ENCODE data around the gene MACROH2A1.

DNA sequence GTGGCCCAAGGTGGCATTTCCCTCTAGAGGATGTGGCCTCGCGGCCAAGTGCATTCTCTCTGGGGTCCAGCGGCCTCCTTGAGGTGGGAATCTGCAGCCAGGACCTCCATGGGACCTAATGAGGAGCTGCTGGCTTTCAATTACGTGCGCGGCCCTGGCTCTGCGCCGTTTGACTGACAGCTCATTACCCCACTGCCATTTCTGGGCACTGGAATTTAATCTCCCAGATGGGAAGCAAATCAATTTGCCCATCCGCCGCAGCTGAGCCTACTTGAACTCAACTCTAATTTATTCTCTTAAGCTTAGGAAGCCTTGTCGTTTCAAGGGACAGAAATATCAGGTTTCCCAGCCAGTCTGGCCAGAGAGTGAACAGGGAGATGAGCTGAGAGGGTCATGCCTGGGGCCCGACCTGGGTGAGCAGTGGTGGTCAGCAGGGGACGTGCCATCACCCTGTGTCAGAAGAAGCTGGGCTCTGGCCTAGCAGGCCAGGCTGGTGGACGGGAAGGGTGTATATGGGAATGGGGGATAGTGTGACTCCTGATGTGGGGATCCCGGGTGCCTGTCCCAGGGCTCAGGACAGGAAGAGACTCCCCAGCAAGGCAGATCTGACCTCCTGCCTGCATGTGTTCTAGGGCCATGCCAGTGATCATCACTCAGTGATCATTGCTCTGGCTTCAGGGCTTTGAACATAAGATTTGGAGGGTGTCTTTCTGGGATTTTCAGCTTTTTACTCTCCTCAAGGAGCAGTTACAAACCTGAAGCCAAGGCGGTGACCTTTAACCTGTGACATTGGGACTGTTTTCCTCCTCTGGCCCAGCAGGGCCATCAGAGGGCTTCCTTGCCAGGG is 69.7 kb downstream of the MACROH2A1 start:
- TF ChIP-seq CTCF (IDR thresholded peaks at IDR 0.05) (no peak), POLR2A (IDR thresholded peaks at IDR 0.05) (no peak)
